Measurements from ENCODE around the gene AP1S1.

AP1S1 gene

DNA sequence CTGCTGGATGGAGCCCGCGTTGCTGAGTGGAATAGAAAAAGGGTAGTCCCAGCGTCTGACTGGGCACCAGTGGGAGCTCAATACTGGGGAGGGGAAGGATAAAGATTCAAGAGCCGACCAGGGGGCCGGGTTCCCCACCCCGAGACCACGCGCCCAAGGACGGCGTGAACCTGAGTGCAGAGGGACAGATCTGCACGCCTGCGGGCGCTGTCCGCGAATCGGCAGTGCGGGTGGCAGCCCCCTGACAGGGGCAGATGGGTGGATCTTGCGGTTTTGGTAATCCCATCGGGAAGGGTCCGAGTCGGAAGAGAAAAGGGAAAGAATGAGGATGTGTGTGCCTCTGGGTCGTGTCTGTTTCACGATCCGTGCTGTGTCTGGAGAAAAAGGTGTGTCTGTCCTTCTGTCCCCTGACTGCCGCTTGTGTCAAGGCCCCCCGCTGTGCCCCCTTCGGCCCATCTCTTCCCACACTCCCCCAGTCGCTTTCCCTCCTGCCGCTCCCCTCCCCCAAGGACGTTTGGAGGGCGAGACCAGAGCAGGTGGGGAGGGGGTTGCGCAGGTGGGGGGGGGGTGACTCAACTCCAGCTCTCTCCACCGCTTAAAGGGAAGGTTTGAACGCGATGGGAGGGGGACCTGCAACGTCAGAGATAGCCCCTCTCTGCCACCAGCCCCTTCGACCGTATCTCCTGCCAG lies 11.8 kb downstream of the AP1S1 start:
- H3K4me3 ChIP-seq (ENCODE audit: low read depth, low read length), result no peak overlapping the region
- TF ChIP-seq, protein P1, sequence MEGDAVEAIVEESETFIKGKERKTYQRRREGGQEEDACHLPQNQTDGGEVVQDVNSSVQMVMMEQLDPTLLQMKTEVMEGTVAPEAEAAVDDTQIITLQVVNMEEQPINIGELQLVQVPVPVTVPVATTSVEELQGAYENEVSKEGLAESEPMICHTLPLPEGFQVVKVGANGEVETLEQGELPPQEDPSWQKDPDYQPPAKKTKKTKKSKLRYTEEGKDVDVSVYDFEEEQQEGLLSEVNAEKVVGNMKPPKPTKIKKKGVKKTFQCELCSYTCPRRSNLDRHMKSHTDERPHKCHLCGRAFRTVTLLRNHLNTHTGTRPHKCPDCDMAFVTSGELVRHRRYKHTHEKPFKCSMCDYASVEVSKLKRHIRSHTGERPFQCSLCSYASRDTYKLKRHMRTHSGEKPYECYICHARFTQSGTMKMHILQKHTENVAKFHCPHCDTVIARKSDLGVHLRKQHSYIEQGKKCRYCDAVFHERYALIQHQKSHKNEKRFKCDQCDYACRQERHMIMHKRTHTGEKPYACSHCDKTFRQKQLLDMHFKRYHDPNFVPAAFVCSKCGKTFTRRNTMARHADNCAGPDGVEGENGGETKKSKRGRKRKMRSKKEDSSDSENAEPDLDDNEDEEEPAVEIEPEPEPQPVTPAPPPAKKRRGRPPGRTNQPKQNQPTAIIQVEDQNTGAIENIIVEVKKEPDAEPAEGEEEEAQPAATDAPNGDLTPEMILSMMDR (IDR thresholded peaks at IDR 0.05; ENCODE audit: borderline replicate concordance, insufficient read depth, low read depth, low read length), result no peak

DNA sequence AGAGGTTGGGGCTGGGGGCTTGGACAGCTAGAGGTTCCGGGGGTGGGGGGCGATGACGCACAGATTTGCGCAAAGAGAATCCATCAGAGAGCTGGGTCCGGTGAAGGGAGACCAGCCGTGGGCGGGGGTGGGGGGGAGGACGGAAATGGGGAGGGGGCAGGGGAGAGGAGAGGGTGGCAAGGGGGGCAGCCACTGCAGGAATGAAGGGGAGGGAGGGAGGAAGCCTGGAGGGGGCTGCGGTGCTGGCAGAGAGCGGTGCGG lies 12.3 kb downstream of the AP1S1 start:
- no peak overlapping the region for H3K4me3 ChIP-seq (ENCODE audit: low read depth, low read length)

DNA sequence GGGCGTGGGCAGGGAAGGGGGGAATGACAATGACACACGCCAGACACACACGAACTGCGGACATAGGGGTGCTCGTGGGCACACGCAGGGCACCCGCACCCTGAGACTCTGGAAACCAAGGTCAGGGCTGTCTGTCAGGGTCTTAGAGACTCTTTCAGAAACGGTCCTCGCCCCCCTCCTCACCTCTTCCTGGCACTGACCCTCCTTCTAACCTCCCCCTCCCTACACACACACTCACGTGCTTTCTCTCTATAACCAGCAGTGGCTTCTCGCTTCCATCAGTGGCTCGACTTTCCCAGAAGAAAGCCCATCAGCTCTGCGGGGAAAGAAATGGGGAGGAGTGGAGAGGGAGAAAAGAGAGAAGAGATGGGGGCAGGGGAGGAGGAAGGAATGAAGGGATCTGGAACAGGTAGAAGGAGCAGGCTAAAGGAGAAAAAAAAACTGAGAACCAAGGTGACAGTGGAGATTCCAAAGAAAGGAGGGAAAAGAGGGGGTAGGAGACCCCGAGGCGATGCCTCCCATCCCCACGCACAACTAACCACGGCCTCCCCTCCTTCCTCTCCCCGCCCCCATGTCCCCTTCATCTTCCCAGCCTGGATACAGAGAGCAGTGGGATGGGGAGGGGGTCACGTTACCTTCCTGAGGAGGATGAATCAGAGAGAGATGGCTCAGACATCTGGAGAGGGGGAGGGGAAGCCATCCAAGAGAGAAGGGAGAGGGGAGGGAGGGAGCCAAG lies 12.8 kb downstream of the AP1S1 start:
- TF ChIP-seq, protein P1 (IDR thresholded peaks at IDR 0.05; ENCODE audit: borderline replicate concordance, insufficient read depth, low read depth, low read length), result no peak
- no peak overlapping the region for H3K4me3 ChIP-seq (ENCODE audit: low read depth, low read length)

More for the DNA sequence above, 12.3 kb downstream of the AP1S1 start:
- TF ChIP-seq, protein P1 (IDR thresholded peaks at IDR 0.05; ENCODE audit: borderline replicate concordance, insufficient read depth, low read depth, low read length), result no peak

DNA sequence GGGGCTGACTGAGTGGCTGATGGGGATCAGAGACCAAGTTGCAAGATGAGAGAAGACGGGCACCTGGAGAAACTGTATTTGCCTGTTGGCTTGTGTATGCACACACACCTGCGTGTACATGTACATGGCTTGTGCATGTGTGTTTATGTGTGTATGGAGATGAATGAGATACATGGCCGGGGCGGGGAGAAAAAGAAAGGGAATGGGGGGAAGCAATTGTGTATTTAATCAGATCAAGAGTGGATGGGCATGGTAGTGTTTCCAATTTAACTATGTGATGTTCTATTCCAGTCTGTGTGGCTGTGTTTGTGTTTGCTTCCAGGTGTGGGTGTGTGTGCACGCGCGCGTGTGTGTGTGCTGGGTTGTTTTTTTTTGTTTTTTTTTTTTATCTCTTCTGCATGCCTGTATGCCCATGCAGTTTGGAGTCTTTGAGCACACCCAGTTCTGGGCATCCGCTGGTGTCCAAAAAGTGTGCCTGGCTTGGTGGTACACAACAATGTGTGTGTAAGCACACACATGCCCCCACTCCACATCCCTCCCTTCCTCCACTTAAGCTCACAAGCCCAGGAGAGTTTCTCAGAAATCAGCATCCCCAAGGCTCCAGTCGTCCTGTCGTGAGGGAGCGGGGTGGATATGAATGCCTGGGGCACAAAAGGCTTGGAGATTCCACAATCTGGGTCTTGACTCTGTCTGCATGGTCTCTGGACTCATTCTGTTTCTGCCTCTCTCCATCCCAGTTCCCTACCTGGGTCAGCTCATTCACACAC lies 13.6 kb downstream of the AP1S1 start:
- TF ChIP-seq, protein P1 (IDR thresholded peaks at IDR 0.05; ENCODE audit: borderline replicate concordance, insufficient read depth, low read depth, low read length), result no peak
- no peak overlapping the region for H3K4me3 ChIP-seq (ENCODE audit: low read depth, low read length)

DNA sequence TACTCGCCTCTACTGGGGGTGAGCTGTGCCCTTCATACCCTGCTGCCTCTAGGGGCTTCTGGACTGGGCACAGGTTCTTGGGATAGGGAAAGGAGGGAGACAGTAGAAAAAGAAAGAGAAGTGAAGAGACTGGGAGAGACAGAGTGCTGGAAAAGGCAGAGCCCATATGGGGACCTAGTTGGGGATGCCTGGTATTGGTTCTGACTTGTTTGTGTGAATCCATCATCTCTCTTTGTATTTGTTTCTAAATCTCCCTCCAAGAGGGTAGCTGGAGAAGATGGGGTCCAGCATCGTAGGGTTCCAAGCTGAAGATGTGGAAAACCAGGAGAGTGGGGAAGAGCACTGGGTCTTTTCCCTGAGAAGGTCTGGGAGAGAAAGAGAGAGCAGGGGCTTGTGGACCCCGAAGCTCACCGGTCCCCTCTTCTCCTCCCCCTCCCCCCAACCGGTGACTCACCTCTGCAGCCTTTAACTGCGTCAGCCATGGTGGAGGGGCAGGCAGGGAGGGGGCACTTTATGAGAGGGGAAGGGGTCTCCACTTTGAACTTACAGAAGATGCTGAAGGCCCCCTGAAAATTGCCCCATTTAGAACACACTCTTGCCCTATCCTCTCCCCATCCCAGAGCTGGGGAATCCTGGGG lies 14.3 kb downstream of the AP1S1 start:
- TF ChIP-seq, protein P1 (IDR thresholded peaks at IDR 0.05; ENCODE audit: borderline replicate concordance, insufficient read depth, low read depth, low read length), result no peak
- H3K4me3 ChIP-seq (ENCODE audit: low read depth, low read length), result no peak overlapping the region

DNA sequence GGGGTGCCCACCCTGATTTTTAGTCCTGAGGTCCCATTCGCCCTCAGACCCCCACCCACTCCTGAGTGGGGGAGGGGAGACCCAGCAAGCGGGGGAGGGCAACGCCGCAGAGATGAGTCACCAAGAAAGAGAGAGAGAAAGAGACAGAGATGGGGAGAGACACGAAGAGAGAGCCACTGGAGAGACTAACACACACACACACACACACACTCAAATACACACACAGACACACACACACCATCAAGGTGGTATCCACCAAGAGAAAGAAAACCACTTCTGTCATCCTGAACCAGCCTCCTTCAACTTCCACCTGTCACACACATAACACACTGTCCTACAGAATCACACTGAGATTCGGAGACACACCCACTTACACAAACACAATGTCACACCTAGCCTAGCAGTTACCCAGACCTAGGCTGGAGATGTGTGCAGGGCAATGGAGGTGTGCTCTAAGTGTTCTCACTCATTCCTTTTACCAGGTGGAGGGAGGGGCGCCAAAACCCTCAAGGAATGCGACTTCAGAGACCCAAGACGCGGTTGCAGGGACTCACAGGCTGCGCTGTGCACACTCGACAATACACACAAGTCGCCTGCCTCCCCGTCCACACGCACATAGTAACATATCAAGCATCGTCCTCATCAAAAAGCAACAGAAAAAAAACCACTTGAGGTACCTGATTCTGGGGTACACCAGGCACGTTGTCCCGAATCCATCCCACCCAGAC lies 15.0 kb downstream of the AP1S1 start:
- TF ChIP-seq, protein P1 (IDR thresholded peaks at IDR 0.05; ENCODE audit: borderline replicate concordance, insufficient read depth, low read depth, low read length), result no peak

More for the DNA sequence above, 15.0 kb downstream of the AP1S1 start:
- H3K4me3 ChIP-seq (ENCODE audit: low read depth, low read length), result no peak overlapping the region
